Renal pelvis (tissue), 4 donors: Measurements from ENCODE around the gene LEPROT. TPM values are rescaled to one million over a fixed set of nuclear protein-coding genes. Genes with fewer than 3 reads are reported as not detected.
"Not testable (repeated sequence)": the region's sequence is repeated elsewhere in the genome, so short reads cannot be mapped to it uniquely, and the experiment has no call there.

ENCODE experiments used
- DNase-seq: peaks from one replicate; pipeline ENCODE4 v3.0.0-alpha.2; 2013
- polyA plus RNA-seq, 3 donors: library from polyadenylated mRNA; unstranded; fragments of 120-200 nt; gene quantifications; one replicate each; pipeline ENCODE4 v1.2.1, GENCODE V29; 2013; ENCODE audit not compliant: insufficient read length in 3 of 3

LEPROT gene
- polyA plus RNA-seq, 3 donors, result 128 to 185 (median 165) TPM

DNA sequence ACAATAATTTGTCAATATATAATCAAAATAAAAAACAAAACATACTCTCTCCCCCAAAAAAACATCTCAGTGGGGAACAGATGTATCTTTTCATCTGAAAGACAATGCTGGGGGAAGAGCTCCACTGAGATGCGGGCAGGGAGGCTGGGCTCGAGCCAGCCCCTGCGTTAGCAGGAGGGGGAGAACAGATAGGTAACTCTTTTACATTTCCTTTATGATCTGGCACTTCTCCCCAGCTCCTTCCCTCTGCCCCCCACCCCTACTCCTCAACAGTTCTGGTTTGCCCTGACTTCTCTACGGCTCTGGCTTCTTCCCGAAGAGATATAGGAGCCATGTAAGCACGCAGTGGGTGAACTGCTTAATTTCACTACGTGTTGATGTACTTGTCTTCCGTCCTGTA, 12.4 kb downstream of the LEPROT start:
- DNase-seq, result no peak

DNA sequence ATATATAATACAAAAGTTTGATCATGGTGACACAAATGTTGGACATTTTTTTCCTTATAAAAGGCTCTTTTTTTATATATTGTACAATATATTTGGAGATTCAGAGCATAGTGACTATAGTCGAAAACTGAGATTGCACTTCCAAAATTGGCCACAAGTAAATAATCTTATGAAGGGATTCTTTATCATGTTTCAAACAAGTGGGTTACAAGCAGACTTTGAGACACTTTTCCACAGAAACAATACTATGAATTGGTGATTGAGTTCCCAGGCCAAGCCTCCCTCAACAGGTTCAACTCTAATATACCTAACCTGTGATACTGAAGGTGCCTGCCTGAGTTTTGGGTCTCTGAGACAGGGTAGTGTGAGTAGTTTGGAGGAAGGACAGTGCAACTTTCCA, 13.8 kb downstream of the LEPROT start:
- DNase-seq, result no peak

DNA sequence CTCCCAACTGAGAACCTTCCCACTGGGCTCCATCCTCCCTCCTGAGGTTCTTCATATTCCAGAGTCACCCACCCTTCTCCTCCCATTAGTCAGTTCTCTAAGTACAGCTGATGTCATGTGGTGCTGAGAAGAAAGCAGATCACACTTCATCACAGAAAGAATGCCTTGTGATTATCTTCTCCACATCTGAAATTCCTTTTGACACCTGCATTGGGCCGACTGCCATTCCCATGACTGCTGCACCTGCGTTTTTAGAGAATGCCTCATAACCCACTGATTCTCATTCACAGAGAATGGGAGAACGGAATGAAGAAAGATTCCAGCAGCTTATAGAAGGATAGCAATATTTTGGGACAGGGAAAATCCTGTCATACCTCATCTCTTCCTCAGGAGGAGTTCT, 14.3 kb downstream of the LEPROT start:
- DNase-seq, result no peak

DNA sequence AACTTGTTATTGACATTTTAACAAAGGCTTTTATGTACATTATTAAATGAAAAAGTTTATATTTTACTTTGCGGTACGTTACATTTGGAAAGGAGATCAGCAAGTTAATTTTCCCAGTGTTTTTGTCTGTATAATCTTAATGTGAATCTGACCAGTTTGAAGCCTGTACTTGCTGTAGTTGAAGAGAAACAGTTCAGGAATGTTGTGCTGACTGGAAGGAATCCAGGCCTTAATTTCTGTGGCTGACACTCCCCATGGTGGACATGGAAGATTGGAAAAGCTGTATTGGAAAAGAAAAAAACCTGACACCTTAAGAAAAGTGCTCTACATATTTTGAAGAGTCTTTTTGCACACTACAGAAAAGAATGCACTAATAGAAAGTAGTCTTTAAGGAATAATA, 15.5 kb downstream of the LEPROT start:
- no peak for DNase-seq

DNA sequence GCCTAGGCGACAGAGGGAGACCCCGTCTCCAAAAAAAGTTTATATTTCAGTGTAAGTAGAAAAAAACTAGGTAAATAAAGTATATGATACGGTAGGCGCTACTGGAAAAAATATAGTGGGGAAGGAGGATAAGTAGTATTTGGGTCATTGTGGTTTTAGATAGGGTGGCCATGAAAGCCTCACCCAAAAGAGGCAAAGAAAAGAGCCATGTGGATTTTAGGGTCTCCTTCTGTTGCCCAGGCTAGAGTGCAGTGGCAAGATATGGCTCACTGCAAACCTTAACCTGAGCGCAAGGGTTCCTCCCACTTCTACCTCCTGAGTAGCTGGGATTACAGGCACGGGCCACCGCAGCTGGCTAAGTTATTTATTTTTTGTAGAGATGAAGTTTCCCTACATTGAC, 17.1 kb downstream of the LEPROT start:
- DNase-seq, result no peak

DNA sequence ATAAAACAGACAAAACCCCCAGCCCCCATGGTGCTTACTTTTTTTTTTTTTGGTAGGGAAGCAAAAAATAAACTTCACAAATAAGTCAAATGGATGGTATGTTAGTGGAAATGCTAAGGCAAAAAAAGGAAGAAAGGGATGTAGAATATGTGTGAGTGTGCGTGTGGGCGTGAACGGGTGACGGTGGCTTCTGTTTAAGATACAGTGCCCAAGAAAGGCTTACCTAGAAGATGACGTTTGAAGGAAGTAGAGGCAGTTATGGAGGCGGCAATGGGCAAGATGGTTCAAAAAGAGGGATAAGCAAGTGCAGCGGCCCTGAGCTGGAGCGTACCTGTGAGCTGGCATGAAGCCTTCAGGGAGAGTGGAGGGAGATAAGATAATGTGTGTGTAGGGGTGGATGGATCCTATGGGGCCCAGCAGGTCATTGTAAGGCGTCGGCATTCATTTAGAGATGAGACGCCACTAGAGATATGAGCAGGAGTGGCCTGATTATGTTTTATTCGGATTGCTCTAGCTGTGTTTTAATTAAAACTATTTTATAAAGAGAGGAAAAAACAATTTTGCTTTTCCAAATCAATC, 19.9 kb downstream of the LEPROT start:
- no peak for DNase-seq

DNA sequence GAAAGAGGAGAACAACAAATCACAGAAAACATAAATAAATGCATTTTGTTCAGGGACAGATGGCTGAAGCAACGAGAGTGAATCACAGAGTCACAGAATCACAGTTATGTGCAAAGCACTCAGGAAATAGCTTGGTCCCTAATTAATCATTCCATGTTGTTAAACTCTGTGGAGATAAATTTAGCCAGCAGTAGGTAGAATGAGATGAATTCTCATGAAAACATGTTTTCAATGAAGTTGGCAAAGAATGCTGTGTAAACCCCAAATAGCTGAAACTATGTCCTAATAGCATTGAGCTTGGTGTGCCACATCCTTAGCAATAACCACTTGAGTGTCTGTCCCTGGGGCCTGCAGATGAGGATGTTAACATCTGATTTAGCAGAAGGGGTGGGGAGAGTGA, 20.4 kb downstream of the LEPROT start:
- DNase-seq, result no peak

DNA sequence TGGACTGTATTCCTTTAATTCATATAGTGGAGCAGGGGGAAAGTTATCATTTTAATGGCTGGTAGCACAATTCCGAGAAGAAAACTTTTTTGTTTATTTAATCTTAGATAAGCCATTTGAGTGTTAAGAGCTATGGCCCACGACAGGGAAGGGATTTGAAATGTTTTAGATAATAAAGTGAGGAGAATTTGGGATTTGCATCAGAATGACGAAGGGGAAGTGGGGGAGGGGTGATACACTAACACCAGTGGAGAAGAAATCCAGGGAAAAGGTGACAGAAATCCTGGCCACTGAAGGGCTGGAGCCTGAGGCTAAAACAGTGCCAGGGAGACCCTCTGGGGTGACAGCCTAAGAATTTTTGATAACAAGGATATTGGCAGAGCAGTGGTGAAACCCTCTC, 21.0 kb downstream of the LEPROT start:
- no peak for DNase-seq

DNA sequence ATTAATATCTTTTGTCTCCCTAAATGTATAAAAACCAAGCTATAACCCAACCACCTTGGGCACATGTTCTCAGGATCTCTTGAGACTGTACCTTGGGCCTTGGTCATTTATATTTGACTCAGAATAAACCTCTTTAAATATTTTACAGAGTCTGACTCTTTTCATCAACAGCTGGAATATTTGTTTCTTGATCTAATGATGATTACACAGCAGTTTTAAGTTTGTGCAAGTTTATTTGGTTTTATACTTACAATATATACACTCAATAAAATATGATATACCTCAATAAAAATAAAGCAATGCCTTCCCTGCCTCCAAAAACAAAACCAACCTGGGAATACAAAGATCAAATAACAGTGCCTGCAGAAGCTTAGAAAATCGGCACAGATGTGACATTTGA, 22.0 kb downstream of the LEPROT start:
- DNase-seq, result no peak

DNA sequence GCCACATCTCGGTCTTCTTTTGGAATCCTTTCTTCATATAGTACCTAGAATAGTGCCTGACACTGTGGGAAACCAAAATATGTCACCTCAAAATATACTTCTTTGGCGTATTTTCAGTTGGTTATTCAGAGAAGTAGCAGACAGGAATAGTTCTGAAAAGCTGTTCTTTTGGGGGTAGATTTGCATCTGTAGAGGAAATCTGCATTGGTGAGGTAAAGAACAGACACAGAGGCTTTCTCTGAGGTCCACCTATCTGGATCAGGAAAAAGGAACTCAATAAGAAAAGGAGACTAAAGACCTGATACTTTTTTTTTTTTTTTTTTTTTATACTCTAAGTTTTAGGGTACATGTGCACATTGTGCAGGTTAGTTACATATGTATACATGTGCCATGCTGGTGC, 23.2 kb downstream of the LEPROT start:
- DNase-seq, result no peak

DNA sequence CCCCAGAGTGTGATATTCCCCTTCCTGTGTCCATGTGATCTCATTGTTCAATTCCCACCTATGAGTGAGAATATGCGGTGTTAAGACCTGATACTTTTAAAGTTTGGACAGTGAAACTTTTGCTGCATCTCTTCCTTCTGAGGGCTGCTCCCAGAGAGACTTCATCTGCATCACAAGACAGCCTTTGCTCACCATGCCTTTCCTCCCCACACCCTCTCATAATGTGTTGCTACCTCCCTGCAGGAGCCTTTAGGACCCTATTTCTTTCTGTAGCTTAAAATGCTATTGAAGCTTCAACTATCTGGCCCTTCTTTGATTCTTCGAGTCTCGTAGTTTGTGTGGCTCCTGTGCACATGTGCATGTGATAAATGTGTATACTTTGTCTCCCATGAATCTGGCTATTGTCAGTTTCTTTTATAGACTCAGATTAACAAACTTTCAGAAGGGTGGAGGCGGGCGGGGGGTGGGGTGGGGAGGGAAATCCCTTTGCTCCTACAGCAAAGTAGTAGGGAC, 23.7 kb downstream of the LEPROT start:
- DNase-seq, result no peak

DNA sequence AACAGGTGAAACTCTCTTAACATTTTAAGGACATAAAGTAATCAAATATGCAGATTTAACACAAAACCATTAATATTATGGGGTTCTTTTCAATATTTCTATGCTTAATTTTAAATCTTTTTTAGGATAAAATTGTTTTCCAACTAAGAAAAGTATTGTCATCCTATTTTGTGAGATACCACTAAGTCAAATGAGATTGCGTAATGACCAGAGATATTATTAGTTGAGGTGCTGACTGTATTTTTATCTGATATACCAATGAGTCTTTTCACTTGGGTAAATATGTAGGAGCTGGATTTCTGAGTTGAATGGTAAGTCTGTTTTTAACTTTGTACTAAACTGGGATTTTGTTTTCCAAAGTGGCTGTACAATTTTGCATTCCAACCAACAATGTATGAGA, 25.4 kb downstream of the LEPROT start:
- no peak for DNase-seq

DNA sequence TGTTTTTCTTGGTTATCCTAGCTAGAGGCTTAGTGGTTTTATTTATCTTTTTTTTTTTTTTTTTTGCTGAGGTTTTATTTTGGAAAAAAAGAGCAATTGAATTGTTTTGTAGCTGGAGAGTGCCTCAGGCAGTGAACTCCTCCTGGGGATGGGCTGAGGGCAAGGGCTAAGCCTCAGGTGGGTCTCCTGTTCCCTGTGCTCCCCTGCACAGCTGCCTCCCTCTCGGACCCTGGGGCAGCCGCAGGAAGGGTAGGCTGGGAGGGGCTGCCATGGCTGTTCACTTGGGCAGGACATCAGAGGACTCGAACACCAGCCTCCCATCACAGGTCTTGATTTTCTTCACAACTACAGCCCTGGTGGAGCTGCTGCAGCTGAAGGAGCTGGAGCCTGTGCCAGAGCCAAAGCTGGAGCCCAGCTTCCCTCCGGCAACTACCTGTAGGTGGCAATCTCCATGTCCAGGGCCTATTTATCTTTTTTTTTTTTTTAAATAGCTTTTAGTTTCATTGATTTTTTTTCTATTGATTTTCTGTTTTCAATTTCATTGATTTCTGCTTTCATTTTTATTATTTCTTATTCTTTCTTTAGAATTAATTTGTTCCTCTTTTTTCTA, 28.9 kb downstream of the LEPROT start:
- no peak for DNase-seq

DNA sequence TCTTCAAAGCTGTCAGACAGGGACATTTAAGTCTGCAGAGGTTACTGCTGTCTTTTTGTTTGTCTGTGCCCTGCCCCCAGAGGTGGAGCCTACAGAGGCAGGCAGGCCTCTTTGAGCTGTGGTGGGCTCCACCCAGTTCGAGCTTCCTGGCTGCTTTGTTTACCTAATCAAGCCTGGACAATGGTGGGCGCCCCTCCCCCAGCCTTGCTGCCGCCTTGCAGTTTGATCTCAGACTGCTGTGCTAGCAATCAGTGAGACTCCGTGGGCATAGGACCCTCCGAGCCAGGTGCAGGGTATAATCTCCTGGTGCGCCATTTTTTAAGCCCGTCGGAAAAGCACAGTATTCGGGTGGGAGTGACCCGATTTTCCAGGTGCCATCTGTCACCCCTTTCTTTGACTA, 35.2 kb downstream of the LEPROT start:
- DNase-seq, result not testable (repeated sequence)

DNA sequence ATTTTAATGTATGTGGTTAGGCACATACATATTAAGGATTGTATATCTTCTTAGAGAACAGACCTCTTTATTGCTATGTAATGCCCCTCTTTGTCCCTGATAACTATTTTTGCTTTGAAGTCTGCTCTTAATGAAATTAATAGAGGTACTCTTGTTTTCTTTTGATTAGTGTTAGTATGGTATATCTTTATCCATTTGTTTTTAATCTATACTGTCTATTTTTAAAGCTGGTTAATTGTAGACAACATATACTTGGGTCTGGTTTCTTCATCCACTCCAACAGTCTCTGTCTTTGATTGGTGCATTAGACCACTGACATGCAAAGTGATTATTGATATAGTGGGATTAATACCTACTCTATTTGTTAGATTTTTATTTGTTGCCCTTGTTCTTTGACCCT, 36.0 kb downstream of the LEPROT start:
- DNase-seq, result no peak

DNA sequence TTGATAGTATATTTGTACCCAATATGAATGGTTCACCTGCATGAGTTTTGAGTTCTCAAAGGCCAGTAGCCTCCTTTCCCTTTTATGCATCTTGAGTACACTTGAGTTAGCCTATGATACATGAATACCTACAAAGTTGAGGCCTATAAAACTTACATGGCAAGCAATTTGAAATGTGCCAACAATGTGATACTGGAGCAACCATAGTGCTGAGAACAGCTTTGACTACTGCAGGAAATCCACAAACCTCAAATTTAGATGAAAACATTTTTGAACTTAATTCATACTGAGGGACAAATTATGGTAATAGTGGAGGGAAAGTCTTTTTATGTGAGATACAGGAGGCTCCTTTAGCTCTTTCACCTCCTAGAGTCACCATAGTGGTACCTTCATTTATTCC, 37.4 kb downstream of the LEPROT start:
- no peak for DNase-seq

DNA sequence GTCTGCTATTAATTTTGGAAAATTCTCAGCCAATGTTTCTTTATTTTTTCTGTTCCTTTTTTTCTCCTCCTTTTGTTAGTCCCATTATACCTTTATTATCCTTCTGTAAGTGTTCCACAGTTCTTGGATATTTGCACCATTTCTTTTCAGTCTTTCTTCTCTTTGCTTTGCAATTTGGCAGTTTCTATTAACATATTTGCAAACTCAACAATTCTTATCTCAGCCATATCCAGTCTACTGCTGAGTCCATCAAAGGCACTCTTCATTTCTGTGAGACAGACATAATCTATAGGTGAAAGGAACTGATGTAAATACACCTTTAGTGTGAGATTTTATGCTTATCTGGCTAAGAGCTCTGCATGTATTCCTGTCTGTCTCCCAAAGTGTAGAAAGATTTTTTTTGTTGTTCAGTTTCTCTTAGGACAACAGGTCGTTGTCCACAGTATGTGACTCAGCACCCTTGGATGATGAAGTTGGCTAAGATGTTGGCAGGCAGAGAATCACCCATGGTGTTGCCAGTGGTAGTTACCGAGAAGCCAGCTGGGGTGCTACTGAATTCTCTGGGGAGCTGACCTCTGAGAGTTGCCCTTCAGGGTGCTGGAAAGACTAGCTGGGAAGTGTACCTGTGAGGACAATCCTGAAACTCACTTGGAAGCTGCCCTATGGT, 38.4 kb downstream of the LEPROT start:
- no peak for DNase-seq

DNA sequence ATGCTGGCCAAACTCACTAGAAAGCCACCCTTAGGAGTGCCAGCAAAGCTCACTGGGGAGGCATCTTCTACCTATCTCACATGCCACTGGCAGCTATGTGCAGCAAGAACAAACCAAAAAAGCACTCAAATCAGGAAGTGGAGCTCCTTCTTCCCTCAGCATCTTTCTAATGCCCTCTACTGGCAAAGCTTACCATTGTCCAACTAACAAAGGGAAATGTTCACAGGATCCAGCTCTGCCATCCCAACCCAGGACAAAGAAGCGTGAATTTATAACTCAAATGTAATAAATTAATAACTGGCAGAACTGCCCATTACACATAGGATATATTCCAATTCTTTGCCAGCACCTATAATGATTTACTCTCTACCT, 38.9 kb downstream of the LEPROT start:
- no peak for DNase-seq

DNA sequence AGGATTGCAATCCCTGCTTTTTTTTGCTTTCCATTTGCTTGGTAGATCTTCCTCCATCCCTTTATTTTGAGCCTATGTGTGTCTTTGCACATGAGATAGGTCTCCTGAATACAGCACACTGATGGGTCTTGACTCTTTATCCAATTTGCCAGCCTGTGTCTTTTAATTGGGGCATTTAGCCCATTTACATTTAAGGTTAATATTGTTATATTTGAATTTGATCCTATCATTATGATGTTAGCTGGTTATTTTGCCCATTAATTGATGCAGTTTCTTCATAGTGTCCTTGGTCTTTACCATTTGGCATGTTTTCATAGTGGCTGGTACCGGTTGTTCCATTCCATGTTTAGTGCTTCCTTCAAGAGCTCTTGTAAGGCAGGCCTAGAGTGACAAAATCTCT, 45.4 kb downstream of the LEPROT start:
- not testable (repeated sequence) for DNase-seq

DNA sequence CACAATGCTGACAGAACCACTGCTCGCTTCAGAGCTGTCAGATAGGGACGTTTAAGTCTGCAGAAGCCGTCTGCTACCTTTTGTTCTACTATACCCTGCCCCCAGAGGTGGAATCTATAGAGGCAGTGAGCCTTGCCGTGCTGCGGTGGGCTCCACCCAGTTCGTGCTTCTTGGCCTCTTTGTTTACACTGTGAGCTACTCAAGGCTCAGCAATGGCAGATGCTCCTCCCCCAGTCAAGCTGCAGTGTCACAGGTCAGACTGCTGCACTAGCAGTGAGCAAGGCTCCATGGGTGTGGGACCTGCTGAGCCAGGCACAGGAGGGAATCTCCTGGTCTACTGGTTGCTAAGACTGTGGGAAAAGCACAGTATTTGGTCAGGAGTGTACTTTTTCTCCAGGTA, 47.1 kb downstream of the LEPROT start:
- peak; percentile 4 for DNase-seq

DNA sequence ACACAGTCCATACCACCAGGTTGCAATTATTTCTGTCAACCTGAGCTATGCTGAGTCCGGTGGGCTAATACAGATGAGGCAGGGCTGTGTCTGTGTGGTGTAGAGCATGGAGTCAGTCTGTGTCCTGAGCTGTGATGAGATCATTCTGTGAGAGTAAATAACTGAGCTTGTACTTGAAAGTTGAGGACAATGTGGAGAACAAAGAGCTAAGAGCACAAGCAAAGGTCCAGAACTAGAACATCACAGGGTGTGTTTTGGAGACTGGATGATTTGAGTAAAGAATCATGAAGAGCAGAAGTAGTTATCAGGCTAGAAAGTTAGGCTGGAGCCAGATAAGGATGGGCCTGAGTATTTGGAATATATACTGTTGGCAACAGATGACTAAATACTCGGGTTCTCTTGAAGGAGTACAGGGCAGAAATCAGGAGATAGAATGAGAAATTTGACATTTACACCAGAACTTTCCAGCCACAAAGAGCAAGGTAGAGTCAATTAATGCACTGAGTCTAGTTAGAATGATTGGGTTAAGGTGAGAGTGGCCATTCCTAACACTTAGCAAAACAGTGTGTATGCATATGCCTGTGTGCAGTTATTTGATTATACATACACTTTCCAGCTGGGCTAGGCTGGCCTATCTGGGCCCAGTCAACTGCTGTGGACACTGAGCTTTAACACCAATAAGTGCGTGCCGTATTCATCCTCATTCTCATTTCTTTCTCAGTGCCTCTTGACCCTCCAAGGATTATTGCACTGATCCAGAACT, 48.8 kb downstream of the LEPROT start:
- no peak for DNase-seq

DNA sequence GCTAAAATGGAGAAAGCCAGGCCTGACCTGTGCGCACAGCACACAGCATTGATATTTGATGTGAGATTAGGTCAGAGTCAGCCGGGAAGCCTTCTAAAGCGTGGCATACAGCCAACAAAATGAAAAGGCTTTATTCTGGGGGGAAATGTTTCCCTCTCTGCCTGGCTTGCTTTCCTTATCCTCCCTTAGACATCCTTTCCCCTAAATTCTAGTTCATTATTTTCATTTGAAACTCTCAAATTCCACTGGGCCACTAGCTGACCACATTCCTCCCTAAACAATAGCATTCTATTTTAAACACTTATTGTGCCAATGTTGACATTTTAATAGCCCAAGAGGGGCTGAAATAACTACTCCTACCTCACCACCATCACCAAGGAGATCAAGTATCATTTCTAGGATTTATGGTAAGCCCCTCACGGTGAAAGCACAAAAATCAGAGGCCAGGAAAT, 49.4 kb downstream of the LEPROT start:
- peak; percentile 21 for DNase-seq

DNA sequence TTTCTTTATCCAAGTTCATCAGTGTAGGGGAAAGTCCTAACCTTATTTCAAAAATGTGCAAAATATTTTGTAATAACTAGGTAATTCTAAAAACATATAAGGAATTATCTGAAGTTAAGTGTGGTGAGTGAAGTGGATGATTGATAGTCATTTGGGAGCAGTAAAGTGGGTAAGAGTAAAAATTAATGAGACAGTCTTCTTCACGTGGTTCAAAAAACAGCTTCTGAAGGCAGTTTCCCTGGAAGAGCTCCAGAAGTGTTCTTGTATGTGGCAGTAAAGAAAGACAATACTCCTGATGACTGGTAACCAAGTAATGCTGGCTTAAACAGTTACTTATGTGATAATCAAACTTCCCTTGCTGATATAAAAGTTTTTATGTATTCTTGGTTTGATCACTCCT, 50.3 kb downstream of the LEPROT start:
- peak; percentile 1 for DNase-seq
